ENCODE data around the gene CDK4. TPM values are rescaled to one million over a fixed set of nuclear protein-coding genes. Genes with fewer than 3 reads are reported as not detected.

Gene CDK4
- total RNA-seq, 1 donor from 2014 or later, result 140 TPM

- Mint-ChIP-seq H3K27me3 (ENCODE audit: low read depth) (peaks cover 3% of the 10 kb centered on the region), H3K9me3 (ENCODE audit: low read depth) (no peaks in the 10 kb centered on the region), H3K4me3 (ENCODE audit: unreplicated experiment) (peak overlapping the region; percentile 96), H3K36me3 (ENCODE audit: low read depth) (peaks cover 7% of the 10 kb centered on the region), H3K27ac (ENCODE audit: unreplicated experiment) (peak overlapping the region; percentile 93), H3K4me1 (ENCODE audit: low read depth) (peaks cover 13% of the 10 kb centered on the region)
- TF ChIP-seq CTCF (IDR thresholded peaks at IDR 0.05), result peak; percentile 89
- no peak for DNase-seq (ENCODE audit: low spot score)
These were observed 25.8 kb downstream of the CDK4 start for GRCh38 chr12:57726151-57726883.

GRCh38 chr12:57725851-57726150 is 26.3 kb downstream of the CDK4 start:
- H3K27me3 Mint-ChIP-seq (ENCODE audit: low read depth), result peaks cover 3% of the 10 kb centered on the region
- peak overlapping the region; percentile 96 for H3K4me3 Mint-ChIP-seq (ENCODE audit: unreplicated experiment)
- DNase-seq (ENCODE audit: low spot score), result no peak
- peaks cover 13% of the 10 kb centered on the region for H3K4me1 Mint-ChIP-seq (ENCODE audit: low read depth)
- H3K9me3 Mint-ChIP-seq (ENCODE audit: low read depth), result no peaks in the 10 kb centered on the region
- peaks cover 10% of the 10 kb centered on the region for H3K36me3 Mint-ChIP-seq (ENCODE audit: low read depth)
- H3K27ac Mint-ChIP-seq (ENCODE audit: unreplicated experiment), result peak overlapping the region; percentile 93
- no peak for TF ChIP-seq CTCF (IDR thresholded peaks at IDR 0.05)

GRCh38 chr12:57724936-57725740 is 27.0 kb downstream of the CDK4 start:
- DNase-seq (ENCODE audit: low spot score), result no peak
- Mint-ChIP-seq H3K4me3 (ENCODE audit: unreplicated experiment) (peak overlapping the region; percentile 33), H3K9me3 (ENCODE audit: low read depth) (no peaks in the 10 kb centered on the region), H3K27ac (ENCODE audit: unreplicated experiment) (no peak overlapping the region), H3K4me1 (ENCODE audit: low read depth) (peaks cover 13% of the 10 kb centered on the region), H3K36me3 (ENCODE audit: low read depth) (peaks cover 13% of the 10 kb centered on the region), H3K27me3 (ENCODE audit: low read depth) (peaks cover 3% of the 10 kb centered on the region)
- no peak for TF ChIP-seq CTCF (IDR thresholded peaks at IDR 0.05)

- Mint-ChIP-seq H3K4me1 (ENCODE audit: low read depth) (peaks cover 13% of the 10 kb centered on the region), H3K4me3 (ENCODE audit: unreplicated experiment) (no peak overlapping the region), H3K36me3 (ENCODE audit: low read depth) (peaks cover 18% of the 10 kb centered on the region), H3K27ac (ENCODE audit: unreplicated experiment) (no peak overlapping the region), H3K27me3 (ENCODE audit: low read depth) (peaks cover 3% of the 10 kb centered on the region), H3K9me3 (ENCODE audit: low read depth) (no peaks in the 10 kb centered on the region)
- TF ChIP-seq CTCF (IDR thresholded peaks at IDR 0.05), result no peak
- no peak for DNase-seq (ENCODE audit: low spot score)
These were observed 27.8 kb downstream of the CDK4 start for GRCh38 chr12:57724003-57724935.

GRCh38 chr12:57723630-57723962 is 28.5 kb downstream of the CDK4 start:
- H3K4me3 Mint-ChIP-seq (ENCODE audit: unreplicated experiment), result no peak overlapping the region
- H3K9me3 Mint-ChIP-seq (ENCODE audit: low read depth), result no peaks in the 10 kb centered on the region
- no peak for DNase-seq (ENCODE audit: low spot score)
- H3K36me3 Mint-ChIP-seq (ENCODE audit: low read depth), result peaks cover 24% of the 10 kb centered on the region
- no peak overlapping the region for H3K27ac Mint-ChIP-seq (ENCODE audit: unreplicated experiment)
- H3K27me3 Mint-ChIP-seq (ENCODE audit: low read depth), result peaks cover 3% of the 10 kb centered on the region
- TF ChIP-seq CTCF (IDR thresholded peaks at IDR 0.05), result no peak
- H3K4me1 Mint-ChIP-seq (ENCODE audit: low read depth), result peaks cover 13% of the 10 kb centered on the region

Measured in chondrocyte (in vitro differentiated cells).